Fibroblast of peridontal ligament (primary cell): ENCODE measurements around the gene SDS.

Experiments
- DNase-seq: peaks from one replicate; pipeline ENCODE4 v3.0.0-alpha.2; 2010; ENCODE audit errors: extremely low read depth

The SDS gene

DNA sequence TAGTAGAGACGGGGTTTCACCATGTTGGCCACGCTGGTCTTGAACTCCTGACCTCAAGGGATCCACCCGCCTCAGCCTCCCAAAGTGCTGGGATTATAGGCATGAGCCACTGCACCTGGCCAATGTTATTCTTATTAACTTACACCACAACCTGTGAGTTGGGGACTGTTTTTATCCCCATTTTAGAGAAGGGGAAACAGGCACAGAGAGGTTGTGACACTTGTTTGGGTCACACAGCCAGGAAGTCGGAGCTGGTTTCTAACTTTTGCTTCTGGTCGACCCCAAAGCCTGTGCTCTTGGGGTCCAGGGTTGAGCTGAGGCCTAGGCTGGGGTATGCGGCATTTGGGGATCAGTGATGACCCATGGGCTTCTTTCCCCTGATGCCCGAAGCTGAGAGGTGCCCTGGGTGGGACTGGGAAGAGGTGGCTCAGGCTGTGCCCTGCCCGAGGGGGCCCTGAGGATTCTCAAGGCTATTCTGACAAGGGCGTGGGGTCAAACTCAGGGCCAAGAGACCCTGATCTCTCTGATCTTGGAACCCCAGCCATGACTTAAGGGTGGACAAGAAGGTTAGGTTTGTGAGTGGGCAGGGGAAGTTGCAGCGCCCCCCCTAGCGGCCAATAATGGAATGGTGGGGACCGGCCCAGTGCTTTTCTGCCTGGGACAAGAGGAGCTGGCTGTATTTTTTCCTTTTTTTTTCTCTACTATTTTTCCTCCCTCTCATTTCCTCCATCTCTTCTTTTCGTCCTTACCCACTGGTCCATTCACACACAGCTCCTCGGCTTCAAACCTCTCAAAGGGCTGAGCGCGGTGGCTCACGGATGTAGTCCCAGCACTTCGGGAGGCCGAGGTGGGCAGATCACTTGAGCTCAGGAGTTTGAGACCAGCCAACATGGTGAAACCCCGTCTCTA lies 21.5 kb upstream of the SDS start:
- peak; percentile 57 for DNase-seq

DNA sequence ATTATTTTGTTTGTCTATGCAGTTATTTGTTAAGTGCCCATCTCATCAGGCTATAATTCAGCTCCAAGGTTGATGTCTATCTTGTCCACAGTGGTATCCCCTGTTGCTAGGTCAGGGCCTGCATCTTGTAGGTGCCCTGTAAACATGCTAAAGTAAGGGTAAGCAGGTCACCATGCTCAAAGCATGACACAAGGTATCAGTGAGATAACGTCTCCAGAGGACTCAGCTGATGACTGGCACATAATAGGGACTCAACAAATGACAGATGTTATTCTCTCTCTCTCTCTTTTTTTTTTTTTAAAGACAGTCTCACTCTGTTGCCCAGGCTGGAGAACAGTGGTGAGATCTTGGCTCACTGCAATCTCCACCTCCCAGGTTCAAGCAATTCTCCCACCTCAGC lies 20.8 kb upstream of the SDS start:
- no peak for DNase-seq

DNA sequence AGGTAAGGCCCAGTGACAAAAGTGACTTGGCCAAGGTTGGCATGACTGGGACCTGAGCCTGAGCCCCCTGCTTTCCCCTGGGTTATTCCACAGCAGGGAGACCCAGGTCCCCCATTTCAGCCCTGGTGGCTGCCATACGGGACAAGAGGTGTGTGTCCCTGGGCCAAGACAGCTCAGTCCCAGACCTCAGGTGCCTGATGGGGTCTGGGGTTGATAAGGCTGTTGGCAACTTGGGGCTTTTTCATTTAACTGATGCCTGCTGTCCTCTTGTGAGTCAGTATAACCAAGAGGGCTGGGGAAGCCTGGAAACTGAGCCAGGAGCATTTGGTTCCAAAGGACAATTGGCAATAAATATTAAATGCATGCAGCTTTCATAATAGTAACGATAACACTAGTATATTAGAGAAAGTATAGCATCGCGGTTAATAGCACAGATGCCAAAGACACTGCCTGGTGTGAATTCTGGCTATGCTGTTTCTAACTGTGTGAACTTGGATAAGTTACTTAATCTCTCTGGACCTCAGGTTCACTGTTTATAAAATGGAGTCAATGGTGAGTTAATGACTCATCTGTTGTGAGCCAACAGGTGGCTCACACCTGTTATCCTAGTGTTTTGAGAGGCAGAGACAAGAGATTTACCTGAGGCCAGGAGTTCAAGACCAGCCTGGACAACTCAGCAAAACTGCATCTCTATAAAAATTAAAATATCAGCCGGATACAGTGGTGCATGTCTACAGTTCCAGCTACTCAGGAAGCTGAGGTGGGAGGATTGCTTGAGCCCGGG lies 19.4 kb upstream of the SDS start:
- no peak for DNase-seq

DNA sequence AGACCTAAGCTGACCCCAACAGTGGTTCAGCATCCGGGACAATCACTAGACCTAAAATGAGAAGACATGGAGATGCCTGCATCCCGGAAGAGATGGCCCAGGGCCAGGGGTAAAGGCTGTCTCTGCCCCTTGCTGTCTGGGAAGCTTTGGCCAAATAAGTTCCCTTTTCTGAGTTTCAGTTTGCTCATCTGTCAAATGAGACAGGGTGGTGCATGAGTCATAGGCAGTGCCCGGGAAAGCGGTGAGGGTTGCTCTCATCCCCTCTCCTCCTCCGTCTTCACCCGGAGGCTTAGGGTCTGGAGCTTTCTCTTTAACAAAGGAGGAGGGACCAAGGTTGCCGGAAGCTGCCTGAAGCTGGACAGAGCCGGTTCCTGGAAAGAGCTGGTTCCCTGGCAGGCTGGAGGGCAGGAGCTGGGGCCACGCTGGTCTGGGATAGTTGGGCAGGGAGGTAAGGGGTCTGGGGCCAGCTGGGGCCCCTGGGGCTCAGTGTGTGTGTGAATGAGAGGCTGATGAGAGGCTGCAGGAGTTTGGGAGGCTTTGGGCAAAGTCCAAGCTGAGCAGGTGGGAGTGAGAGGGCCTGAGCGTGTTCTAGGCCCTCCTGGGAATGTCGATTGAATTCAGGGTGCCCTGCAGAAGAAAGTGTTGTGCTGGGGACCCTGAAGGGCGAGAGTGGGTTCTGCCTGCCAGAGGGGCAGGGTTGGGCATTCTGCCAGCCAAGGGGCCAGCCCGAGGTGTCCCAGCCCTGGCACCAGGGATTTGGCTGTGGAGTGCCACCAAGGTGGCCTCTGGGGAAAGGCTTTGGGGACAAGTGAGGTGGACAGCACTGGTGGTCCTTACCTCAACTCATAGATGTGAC lies 18.6 kb upstream of the SDS start, which contains the start of gene SDSL:
SDSL (plus strand) TSS at position 351 of the 856 bp plus-strand sequence. CDS start 5,603 bp downstream, outside the sequence.
- peak; percentile 74 for DNase-seq

DNA sequence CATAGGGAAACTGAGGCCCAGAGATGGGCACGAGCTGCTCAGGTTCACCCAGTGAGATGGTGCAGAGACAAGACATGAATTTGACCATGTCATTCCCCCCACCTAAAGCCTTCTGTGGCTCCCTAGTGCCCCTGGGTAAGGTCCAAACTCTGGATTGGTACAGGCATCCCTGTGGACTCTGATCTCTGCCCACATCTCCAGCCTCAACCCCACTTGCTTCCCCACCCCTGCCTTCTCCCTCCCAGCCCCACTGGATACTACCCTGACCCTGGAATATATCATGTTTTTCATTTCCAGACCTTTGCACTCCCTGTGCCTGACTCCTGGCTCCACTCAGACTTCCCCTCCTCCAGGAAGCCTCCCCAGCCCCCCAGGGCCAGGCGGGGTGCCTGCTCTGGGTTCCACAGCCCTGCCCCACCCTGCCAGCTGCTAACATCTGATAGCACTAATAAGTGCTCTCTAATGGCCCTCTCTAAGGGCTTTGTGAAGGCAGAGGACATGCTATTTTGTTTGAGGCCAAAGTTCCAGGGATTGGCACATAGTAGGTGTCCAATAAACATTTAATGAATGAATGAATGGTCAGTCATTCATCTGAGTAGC lies 17.4 kb upstream of the SDS start:
- DNase-seq: no peak

DNA sequence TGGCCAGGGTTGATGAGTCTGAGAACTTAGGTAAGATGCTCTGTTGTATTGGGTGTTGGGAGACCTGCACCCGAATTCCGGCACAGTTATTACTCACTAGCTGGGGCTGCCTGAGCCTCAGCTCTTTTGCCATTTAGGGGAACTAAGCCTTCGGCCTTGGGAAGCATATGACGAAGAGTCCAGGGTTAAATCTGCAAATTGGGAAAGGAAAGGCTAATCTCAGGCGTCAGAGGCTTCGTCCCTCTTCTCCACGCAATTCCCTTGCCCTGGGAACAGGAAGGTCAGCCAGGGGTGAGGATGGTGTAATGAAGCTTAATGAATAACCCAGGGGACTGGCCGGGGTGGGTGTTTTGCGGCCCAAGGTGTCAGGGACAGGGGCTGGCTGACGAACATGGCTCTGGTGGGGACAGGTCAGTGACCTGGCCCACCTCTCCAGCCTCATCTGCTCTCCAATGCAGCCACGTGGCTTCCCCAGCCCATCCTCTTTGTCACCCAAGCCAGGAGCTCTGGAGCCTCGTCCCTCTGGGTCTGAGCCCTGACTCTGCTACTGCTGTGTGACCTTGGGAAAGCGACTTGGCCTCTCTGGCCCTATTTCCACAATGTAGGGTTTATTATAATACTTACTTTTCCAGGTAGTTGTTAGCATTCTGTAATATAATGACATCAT lies 14.7 kb upstream of the SDS start:
- DNase-seq: peak; percentile 24

DNA sequence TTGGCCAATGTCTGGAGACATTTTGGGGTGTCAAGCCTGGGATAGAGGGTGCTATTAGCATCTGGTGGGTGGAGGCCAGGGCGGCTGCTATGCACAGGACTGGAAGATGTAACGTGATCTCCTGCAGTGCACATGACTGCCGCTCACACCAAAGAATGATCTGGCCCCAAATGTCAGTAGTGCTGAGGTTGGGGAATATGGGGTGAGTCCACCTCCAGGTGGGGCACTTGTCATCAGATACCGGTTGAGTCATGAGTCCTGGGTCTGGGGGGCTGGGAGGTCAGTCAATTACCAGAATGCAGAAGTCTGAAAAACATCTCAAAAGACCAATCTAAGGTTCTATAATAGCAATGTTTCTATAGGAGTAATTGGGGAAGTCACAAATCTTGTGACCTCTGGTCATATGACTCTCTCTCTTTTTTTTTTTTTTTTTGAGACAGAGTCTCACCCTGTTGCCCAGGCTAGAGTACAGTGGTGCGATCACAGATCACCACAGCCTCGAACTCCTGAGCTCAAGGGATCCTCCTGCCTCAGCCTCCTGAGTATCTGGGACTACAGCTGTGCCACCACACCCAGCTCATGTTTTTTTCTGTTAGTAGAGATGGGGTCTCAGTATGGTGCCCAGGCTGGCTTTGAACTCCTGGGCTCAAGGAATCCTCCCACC lies 12.5 kb upstream of the SDS start:
- no peak for DNase-seq

DNA sequence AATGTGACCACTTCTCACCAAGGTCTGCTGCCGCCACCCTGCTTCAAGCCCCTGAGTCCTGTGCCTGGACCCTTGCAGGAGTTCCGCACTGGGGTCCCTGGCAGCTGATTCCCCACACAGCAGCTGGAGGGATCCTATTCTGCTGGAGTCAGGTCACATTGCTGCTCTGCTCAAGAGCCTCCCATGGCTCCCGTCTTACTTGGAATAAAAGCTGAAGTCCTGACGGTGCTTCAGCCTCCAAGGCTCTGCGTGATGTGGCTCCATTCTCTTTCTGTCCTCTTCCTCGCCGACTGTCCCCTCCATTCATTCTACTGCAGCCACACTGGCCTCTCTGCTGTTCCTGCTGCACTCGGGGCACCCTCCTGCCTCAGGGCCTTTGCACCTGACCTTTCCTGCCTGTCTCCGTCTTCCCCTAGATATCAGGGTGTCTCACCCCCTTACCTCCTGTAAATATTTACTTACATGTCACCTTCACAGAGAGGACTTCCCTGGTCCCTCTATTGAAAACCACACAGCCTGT lies 10.9 kb upstream of the SDS start:
- no peak for DNase-seq

DNA sequence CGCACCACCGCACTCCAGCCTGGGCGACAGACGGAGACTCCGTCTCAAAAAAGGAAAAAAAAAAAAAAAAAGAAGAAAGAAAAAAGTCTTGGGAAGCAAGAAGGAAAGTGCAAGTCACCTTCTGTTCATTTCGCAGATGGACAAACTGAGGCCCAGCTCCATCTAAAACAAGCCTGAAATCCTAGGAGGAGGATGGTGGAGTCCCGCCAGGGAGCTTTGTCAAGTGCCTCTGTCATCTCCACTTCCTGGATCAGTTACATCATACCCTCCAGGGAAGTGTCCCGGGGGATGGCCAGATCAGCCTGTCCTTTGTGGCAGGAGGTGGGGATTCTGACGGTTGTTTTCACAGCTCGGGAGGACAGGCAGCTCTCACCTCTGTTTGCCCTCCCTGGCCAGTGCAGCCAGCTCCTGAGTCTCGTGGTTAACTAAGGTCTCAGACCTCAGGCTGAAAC lies 9.8 kb upstream of the SDS start:
- no peak for DNase-seq

DNA sequence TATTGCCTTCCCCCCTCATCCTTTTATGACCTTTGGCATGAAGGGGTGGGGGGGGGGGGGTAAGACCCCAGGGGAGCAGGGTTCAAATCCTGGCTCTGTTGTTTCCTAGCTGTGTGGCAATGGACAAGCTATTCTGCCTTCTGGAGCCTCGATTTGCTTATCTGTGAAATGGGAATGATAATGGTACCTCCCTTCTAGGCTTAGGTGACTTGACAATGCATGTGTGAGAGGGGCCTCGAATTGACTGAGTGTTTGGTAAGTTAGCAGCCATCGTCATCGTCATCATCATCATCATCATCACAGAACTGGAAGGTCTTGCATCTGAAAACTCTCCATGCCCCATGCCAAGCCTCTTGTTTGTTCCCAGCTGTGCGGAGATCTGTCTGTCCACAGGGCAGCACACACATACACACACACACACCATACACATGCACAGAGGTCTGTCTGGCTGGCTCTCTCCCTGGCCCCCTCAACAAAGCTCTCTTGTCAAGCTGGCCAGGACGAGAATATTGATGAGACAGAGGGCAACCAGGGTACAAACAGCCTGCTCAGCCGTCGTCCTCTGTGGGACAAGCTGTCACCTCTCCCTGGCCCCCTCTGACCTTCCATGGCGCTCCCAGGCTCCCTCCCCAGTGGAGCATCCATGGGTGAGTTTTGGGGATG lies 5.9 kb upstream of the SDS start:
- DNase-seq: no peak

DNA sequence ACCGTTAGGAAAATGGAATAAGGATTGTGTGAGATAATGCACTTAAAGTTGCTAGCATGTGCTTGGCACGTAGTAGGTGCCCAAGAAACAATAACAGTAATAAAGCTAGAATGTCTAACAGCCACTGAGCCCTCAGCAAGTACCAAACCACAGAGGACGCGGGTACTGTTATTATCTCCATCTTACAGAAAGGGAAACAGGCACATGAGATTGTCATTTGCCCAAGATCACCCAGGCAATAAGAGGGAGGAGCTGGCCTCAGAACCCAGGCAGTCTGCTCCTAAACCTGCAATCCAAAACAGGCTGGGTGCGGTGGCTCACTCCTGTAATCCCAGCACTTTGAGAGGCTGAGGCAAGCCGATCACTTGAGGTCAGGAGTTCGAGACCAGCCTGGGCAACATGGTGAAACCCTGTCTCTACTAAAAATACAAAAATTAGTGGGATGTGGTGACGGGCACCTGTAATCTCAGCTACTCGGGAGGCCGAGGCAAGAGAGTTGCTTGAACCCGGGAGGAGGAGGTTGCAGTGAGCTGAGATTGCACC lies 5.1 kb upstream of the SDS start:
- no peak for DNase-seq

DNA sequence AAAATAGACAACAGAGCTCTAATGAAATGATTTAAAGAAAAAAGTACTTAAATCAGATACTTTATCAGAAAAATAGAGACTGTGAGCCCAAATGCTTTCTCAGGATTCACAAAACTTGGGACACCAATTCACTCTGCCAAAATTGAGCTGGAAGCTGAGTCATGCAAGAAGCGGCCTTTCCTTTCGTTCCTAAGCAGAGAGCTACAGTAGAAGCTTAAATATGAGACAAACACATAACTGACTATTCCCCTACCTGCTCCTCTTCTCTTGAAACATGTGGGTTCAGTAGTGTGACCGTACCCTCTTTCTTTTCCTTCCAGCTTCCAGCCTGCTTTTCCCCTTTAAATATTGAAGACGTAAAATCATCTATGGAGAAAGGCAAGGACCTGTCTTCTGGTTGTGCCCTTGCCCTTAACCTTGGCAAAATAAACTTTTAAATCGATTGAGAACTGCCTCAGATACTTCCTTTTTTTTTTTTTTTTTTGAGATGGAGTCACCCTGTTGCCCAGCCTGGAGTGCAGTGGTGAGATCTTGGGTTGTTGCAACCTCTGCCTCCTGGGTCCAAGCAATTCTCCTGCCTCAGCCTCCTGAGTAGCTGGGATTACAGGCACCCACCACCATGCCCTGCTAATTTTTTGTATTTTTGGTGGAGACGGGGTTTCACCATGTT lies 4.4 kb upstream of the SDS start:
- DNase-seq: peak; percentile 80

DNA sequence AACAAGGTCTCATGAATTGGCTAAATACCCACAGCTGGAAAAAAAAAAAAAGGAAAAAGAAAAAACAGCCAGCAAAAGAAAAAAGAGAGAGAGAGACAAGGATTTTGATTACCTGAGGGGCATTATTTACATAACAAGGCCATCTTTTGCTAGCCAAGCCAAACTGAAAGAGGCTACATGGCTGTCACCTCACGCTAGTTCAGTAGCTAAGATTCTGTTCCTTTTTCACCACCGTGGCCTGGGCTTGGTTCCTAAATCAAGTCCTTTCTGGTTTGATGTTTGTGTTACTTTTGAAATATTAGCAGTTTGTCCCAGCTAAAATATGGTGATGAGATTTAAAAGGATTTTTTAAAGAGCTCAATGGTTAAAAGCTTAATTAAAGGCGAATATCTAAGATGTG lies 2.0 kb upstream of the SDS start:
- no peak for DNase-seq

DNA sequence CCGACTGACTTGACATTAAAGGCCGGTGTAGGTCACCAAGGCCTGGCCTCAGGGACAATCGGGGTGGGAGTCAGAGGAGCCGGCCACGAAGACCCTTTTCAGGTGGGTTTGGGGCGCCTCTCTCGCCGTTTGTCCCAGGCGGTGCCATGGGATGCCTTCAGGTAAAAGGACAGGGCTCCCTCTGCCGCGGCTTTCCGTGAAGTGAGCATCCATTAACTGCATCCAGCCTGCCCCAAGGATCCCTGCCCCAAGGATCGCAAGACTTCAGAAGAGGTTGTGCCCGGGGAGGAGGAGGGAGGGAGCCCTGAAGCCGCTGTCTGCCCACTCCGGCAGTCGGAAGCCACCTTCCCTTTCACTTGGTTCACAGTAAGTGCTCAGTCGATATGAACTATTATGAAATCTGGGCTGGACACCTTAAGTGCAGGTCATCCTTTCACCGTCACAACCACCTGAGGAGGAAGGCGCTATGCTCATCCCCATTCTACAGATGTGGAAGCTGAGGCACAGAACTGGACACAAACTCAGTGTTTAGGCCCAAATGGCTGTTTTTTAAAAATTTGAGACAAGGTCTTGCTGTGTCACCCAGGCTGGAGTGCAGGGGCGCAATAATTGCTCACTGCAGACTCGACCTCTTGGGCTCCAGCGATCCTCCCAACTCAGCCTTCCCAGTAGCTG lies 964 bp downstream of the SDS start:
- DNase-seq: no peak

DNA sequence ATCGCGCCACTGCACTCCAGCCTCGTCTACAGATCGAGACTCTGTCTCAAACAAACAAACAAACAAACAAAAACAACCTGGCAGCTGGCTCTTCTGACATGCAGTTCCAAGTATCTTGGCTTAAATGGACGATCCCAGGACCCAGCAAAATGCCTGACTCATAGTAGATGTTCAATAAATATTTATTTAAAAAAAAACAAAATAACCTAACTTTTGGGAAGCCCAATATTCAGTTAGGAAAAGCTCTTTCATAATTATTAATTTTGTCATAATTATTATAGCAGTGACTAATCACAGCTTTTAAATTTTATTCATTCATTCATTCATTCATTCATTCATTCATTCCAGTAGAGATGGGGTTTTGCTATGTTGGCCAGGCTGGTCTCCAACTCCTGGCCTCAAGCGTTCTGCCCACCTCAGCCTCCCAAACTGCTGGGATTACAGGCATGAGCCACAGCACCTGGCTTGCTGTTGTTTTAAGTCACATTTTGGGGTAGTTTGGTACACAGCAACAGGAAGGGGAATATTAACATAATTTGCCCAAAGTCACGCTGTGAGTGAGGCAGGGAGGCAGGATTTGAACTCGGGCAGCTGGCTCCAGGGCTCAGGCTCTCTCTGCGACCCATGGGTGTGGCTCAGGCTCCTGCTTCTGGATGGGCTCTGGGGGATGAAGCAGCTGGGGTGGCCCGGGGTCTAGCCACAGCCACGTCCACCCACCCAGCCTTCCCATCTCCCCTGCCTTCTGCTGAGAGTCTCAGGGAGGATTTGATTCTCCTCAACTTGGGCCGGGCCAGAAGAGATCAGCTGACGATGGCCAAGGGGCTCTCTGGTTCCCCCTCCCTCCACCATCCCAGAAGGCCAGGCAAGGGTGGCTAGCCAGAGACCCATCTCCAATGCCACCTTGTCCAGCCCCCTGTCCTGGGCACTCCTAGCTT lies 2.4 kb downstream of the SDS start:
- no peak for DNase-seq

DNA sequence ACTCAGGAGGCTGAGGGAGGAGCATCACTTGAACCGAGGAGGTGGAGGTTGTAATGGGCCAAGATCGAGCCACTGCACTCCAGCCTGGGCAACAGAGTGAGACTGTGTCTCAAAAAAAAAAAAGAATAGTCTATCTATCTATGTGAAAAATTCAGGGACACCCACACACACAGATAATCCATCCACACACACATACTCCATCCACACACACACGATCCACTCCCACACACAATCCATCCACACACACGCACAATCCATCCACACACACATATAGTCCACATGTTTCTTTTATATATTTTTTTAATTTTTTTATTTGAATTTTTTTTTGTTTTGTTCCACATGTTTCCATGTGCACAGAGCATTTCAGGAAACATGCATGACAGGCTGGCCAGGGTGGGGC lies 3.3 kb downstream of the SDS start:
- no peak for DNase-seq

DNA sequence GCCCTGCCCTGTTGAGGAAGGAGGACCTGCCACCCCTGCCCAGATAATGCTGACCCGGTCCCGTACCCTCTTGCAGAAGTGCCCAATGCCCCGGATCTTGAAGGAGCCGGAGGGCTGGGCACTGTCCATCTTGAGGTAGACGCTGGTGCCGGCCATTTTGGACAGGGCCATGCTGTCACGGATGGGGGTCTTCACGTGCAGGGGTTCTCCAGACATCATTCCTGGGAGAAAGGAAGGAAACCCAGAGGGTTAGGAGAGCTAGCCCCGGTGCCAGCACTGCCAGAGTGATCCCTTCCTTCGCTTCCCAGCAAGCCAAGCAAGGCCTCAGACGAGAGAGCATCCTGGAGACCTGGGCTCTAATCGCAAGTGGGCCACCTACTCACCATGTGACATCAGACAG lies 4.2 kb downstream of the SDS start:
- DNase-seq: no peak
